ENCODE measurements around the gene ATG4C.
"Not testable (repeated sequence)": the region's sequence is repeated elsewhere in the genome, so short reads cannot be mapped to it uniquely, and the experiment has no call there.

ATG4C gene

DNA sequence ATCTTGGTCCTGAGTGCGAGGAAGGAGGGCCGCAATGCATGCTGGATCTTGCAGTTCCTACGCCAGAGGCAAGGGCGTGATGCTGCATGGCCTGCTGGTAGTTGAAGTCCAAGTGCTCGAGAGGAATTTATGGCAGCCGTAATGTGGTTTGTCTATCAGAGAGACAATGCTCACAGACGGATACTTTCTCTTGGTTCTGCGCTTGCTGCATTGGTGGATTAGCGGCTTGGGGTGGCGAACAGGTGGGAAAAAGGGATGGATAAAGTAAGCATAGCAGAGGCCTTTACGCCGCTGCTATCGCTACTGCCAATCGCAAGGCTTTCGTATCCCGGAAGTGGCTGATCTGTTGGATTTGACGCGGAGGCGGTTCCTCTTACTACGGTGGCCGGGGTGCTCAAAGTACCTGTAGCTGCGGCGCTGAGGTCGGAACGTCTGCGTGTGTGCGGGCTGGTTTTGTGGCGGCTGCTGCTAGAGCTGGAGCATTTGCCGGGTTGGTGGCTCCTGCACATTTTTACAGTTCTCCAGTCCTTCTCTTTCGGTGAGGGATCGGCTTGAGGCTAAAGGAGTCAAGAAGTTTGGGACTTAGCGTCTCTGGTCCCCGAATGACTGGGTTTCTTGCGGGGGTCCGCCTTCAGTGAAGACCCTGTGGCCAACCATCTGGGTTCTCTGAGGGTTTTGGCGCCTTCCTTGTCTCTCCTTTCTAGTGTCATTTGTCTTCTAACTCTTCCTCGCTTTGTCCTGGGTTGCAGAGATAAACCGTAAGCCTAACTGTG, at the start of gene ATG4C:
Gene ATG4C, plus strand, starts transcription at position 397 of the 773 bp plus-strand sequence. CDS start 19,655 bp downstream, outside the sequence.
- DNase-seq, result peak; percentile 93

DNA sequence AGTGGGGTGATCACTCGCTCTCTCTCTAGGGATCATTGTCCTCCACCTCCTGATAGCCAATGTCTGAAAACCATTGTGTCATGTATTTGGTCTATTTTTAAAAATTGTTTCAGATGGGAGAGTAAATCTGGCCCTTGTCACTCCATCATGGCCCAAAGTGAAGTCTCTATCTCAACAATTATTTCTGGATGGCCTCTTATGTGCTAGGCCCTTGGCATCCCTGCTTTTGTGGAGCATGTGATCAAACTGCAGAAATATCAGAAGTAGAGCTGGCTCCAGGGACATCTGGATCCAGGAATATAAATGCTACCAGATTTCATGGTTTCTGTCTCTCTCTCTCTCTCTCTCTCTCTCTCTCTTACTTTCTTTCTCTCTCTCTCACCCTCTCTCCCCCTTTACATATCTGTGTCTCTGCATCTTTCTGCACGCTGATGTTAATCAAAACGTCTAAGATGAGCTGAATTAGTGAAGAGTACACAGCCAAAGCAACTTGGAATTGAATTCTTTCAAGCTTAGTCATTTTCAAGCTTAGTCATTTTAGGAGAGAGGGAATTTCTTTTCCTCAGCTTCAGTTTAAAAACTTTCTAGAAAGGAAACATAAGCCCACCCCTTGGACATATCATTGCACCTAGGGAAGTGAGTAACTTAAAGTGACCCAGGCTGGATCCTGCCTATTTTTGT, 48.3 kb upstream of the ATG4C start:
- no peak for DNase-seq

GRCh38 chr1:62740701-62741100, 43.2 kb upstream of the ATG4C start:
- DNase-seq, result not testable (repeated sequence)

DNA sequence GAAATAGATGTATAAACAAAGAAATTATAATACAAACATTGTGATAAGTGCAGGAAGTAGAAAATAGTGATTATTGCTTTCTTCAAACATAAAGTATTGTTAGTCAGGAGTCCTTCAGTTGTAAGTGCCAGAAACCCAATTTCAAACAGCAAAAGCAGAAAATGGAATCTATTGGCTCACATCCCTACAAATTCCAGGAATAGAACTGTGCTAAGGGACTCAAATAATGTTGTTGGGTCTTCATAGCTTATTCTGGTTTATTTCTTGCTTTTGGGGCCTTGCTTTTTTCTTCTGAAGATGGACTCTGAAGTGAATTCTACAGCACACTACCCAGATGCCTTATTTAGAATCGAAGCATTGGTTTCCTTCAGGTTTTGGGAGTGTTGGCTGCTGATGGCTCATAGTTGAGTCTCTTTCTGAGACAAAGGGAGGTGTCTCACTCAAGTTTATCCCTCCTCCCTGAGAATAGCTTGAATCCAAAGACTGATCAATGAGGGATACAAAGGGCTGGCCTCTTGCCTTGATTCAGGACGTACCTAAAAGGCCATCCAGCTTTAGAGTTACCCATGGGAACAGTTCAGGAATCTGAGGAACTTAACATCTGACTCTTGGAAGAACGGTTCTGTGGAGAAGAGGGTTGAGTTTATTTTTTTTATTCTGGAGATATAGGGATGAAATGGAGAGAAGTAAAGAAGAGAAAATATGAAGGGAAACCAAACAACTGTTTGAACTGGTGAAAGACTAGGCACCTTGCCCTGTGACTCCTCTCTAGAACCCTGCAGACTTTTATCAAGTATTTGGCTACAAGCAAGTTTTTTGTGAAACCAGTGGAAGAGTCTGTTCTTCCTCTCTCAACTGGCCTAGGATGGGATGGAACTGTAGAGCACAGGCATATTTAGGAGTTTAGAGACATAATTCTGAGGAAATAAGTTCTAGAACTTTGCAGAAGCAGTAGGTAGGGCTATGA, 39.0 kb upstream of the ATG4C start:
- no peak for DNase-seq

GRCh38 chr1:62746086-62746808, 37.7 kb upstream of the ATG4C start:
- no peak for DNase-seq

GRCh38 chr1:62746809-62747138, 37.2 kb upstream of the ATG4C start:
- DNase-seq, result no peak

- DNase-seq, result no peak
Measured at GRCh38 chr1:62753031-62753965, 30.6 kb upstream of the ATG4C start.

- not testable (repeated sequence) for DNase-seq
Measured at GRCh38 chr1:62754938-62755337, 29.0 kb upstream of the ATG4C start.

- DNase-seq, result not testable (repeated sequence)
Measured at GRCh38 chr1:62756255-62756884, 27.6 kb upstream of the ATG4C start.

DNA sequence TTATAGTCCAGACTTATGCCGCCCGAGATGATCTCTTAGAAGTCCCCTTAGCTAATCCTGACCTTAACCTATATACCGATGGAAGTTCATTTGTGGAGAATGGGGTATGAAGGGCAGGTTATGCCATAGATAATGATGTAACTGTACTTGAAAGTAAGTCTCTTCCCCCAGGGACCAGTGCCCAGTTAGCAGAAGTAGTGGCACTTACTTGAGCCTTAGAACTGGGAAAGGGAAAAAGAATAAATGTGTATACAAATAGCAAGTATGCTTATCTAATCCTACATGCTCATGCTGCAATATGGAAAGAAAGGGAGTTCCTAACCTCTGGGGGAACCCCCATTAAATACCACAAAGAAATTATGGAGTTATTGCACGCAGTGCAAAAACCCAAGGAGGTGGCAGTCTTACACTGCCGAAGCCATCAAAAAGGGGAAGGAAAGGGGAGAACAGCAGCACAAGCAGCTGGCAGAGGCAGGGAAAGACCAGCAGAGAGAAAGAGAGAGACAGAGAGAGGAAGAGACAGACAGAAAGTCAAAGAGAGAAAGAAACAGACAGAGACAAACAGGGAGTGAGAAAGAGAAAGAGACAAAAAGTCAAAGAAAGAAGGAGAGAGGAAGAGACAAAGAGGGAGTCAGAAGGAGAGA, 24.6 kb upstream of the ATG4C start:
- DNase-seq, result not testable (repeated sequence)

DNA sequence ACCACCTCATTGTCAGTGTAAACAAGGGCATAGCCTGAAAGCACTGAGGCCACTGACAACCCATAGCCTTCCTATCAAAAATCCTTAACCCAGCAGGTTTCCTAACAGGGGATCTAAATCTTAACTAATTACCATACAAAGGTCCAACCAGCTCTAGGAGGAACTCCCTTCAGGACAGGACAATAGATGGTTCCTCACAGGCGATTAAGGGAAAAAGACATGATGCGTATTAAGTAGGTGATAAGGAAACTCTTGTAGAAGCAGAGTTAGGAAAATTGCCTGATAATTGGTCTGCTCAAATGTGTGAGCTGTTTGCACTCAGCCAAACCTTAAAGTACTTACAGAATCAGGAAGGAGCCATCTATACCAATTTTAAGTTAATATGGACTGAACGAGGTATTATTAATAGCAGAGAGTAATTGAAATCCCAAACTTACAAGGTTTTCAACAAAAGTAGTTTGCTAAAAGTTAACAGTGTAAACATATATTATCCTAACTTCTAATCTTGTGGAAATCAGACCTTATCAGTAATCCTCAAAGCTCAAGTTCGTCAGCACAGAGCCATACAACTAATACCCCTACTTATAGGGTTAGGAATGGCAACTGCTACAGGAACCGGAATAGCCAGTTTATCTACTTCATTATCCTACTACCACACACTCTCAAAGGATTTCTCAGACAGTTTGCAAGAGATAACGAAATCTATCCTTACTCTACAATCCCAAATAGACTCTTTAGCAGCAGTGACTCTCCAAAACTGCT, 23.7 kb upstream of the ATG4C start:
- DNase-seq, result not testable (repeated sequence)

DNA sequence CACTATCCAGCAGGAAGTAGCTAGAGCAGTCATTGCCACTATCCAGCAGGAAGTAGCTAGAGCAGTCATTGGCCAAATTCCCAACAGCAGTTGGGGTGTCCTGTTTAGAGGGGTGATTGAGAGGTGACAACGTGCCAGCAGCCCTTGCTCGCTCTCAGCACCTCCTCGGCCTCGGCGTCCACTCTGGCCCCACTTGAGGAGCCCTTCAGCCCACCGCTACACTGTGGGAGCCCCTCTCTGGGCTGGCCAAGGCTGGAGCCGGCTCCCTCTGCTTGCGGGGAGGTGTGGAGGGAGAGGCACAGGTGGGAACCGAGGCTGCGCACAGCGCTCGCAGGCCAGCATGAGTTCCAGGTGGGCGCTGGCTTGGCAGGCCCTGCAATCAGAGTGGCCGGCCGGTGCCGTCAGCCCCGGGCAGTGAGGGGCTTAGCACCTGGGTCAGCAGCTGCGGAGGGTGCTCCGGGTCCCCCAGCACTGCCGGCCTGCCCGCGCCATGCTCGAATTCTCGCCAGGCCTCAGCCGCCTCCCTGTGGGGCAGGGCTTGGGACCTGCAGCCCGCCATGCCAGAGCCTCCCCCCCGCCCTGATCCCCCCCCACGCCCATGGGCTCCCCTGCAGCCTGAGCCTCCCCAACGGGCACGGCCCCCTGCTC, 22.6 kb upstream of the ATG4C start:
- not testable (repeated sequence) for DNase-seq

GRCh38 chr1:62762027-62762426, 21.9 kb upstream of the ATG4C start:
- DNase-seq, result not testable (repeated sequence)

DNA sequence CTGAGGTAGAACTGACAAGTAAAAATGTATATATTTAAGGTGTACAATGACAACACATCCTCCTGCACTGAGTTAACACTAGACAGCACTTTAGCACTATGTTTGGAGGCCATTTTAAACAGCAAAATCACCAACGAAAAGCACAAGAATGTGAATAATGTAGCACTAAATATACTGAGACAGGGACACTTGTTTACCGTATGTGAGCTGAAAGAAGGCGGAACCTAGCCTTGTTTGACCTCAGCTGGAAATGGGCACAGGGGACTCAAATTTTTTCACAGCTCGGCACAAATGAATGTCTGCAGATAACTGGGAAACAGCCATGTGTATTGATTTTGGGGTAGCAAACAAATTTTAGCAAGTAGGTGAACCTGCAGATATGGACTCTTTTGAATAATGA, 18.0 kb upstream of the ATG4C start:
- DNase-seq, result no peak

DNA sequence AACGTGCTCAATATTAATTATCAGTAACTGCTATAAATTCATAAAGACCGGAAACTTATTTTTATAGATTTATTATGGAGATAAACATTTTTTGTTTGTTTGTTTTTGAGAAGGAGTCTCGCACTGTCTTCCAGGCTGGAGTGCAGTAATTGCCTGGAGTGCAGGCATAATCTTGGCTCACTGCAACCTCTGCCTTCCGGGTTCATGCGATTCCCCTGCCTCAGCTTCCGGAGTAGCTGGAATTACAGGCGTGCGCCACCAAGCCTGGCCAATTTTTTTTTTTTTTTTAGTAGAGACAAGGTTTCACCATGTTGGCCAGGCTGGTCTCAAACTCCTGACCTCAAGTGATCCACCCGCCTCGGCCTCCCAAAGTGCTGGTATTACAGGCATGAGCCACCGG, 15.4 kb upstream of the ATG4C start:
- DNase-seq, result not testable (repeated sequence)

DNA sequence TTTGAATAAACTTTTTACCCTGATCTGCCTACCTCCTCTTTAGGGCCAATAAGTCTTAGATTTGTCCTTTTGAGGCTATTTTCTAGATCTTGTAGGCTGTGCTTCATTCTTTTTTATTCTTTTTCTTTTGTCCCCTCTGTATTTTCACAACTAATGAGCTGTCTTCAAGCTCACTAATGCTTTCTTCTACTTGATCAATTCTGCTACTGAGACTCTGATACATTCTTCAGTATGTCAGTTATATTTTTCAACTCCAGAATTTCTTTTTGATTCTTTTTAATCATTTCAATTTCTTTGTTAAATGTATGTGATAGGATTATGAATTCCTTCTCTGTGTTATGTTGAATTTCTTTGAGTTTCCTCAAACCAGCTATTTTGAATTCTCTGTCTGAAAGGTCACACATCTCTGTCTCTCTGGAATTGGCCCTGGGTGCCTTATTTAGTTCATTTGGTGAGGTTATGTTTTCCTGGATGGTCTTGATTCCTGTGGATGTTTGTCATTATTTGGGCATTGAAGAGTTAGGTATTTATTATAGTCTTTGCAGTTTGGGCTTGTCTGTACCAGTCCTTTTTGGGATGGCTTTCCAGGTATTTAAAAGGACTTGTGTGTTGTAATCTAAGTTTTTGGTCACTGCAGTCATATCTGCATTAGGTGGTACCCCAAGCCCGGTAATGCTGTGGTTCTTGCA, 11.2 kb upstream of the ATG4C start:
- DNase-seq, result no peak

DNA sequence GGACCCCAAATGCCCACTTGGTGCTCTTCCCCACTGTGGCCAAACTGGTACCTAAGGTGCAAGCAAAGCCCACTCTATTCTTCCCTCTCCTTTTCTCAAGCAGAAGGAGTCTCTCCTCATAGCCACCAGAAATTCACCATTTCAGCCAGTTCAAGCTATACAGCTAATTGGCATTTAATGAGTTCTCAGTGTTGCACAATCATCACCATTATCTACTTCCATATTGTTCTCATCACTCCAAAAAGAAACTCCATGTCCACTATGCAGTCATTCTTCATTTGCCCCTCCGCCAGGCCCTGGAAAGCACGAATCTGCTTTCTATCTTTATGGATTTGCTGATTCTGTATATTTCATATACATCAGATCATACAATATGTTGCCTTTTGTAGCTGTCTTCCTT, 9.9 kb upstream of the ATG4C start:
- no peak for DNase-seq

DNA sequence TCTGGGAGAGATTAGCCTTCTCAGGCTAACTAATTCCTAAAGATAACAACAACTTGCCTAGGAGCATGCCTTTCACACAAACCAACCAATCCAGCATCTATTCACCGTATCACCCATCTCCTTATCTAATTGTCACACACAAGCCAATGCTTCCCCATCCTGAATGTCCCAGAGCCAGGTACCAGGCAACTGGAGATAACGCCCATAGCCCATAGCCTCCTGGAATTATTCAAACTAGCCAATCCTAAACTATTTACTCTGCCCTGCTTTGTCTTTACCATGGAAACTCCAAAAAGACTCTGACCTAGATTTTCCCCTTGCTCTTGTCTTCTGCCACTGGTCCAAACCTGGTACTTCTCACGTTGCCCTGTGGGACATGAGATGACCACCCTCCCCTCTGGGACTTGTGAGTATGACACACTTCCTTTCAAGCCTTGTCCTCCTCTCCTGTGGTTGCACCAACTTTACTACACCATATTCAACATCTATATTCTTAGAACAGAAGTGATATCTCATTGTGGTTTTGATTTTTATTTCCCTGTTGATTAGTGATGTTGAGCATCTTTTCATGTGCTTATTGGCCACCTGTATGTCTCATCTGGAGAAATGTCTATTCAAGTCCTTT, 8.8 kb upstream of the ATG4C start:
- no peak for DNase-seq
